NCI-H82 (cell line): ENCODE measurements around the gene EWSR1.

Source experiments
- DNase-seq: peaks from one replicate; lab custom pipeline; 2025; lab: John Stamatoyannopoulos, UW

Gene EWSR1

GRCh38 chr22:29306835-29307595 is 38.9 kb downstream of the EWSR1 start:
- DNase-seq = peak; percentile 86

- DNase-seq = no peak
Observed at GRCh38 chr22:29307596-29308147, 39.6 kb downstream of the EWSR1 start.

- DNase-seq = no peak
Observed at GRCh38 chr22:29308148-29308790, 40.2 kb downstream of the EWSR1 start.

GRCh38 chr22:29308791-29309262 is 40.8 kb downstream of the EWSR1 start:
- no peak for DNase-seq

GRCh38 chr22:29309332-29310064 is 41.4 kb downstream of the EWSR1 start:
- DNase-seq = no peak

GRCh38 chr22:29310065-29310862 is 42.2 kb downstream of the EWSR1 start:
- DNase-seq = no peak

- DNase-seq = peak; percentile 54
Observed at GRCh38 chr22:29310863-29311339, 42.8 kb downstream of the EWSR1 start.

- DNase-seq = no peak
Observed at GRCh38 chr22:29311464-29312217, 43.6 kb downstream of the EWSR1 start.

- DNase-seq = no peak
Observed at GRCh38 chr22:29312218-29313125, 44.4 kb downstream of the EWSR1 start.

- DNase-seq = no peak
Observed at GRCh38 chr22:29313126-29313575, 45.1 kb downstream of the EWSR1 start.

- peak; percentile 44 for DNase-seq
Observed at GRCh38 chr22:29313576-29314466, 45.8 kb downstream of the EWSR1 start.

GRCh38 chr22:29314537-29315285 is 46.6 kb downstream of the EWSR1 start:
- peak; percentile 29 for DNase-seq

GRCh38 chr22:29315286-29316140 is 47.4 kb downstream of the EWSR1 start, which contains the start of gene RASL10A:
Gene RASL10A (minus strand): TSS chr22:29315697. CDS start chr22:29315246, 451 bp downstream.
- DNase-seq = peak; percentile 42

- no peak for DNase-seq
Observed at GRCh38 chr22:29316141-29316828, 48.2 kb downstream of the EWSR1 start.

- DNase-seq = no peak
Observed at GRCh38 chr22:29317827-29318454, 49.9 kb downstream of the EWSR1 start.

- DNase-seq = no peak
Observed at GRCh38 chr22:29319072-29319471, 51.0 kb downstream of the EWSR1 start.
